Activated naive CD8-positive, alpha-beta T cell treated with anti-CD3 and anti-CD28 coated beads, Interleukin-2, amount 50 U/mL, for 16 hours (primary cell): ENCODE results near the gene RPLP2.

ENCODE experiments used
- DNase-seq: peaks from one replicate; pipeline ENCODE4 v3.0.0-alpha.2; 2020; ENCODE audit warnings: low read depth, low spot score

Gene RPLP2

DNA sequence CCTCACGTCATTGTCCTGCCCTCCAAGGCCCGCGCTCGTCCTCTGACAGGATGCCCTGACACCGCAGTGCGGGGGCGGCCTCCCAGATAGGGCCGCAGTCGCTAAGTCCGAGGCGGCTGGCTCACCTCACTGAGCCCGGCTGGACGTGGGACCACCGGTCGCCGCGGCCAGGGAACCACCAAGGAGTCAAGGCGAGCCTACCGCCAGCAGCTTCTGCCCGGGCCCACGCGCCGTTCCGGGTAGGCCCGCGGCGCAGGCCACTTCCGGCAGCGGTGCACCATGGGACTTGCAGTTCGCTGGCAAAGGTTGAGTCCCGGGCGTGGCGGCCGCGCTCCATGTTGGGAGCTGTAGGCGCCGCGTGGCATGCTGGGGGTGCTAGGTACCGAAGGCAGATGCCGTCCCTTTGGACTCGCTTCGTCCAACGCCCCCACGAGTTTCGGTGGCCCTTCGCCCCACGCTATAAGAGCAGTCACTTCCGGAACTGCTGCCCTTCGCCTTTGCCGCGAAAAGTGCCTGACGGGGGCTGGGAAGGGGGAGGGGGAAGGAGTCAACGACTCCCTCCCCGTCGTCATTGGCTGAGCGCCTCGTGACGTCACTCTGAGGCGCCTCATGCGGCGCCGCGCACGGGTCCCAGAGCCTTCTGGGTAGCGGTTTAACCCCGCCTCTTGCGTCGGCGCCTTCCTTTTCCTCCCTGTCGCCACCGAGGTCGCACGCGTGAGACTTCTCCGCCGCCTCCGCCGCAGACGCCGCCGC, at the start of gene RPLP2:
Gene RPLP2 (plus strand): TSS at position 681 of the 753 bp plus-strand sequence. CDS start 268 bp downstream, outside the sequence.
- peak; percentile 94 for DNase-seq

DNA sequence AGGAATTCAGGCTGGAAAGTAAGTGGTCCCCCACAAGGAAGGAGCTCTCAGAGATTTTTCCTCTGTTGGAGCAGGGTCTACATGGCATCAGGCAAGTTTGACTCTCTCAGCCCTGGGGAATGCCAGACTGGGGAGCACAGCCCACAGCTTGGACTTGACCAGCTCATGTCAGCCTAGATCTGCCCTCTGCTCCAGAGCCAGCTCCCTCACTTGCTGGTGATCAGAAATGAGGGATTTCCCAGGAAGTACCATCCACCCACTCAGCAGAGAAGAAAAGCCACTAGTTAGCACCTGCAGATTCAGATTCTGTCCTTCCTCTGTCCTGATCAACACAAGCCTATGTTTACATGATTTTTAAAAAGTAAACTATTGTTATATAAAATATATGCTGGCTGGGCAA, 49.5 kb upstream of the RPLP2 start:
- DNase-seq: no peak

DNA sequence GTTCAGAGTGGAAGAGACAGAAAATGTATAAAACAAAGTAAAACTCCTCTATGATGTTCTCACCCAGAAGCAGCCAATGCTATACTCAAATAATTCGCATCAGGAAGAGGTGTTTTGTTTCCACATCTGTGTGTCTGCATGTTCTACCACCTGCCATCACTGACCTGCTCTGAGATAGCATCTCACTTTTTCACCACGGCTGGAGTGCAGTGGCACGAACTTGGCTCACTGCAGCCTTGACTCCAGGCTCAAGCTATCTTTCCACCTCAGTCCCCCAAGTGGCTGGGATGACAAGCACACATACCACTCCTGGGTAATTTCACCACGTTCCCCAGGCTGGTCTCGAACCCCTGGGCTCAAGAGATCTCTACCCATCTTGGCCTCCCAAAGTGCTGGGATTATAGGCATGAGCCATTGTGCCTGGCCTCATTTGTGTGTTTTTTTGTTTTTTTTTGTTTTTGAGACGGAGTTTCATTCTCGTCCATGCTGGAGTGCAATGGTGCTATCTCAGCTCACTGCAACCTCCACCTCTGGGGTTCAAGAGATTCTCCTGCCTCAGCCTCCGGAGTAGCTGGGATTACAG, 48.1 kb upstream of the RPLP2 start:
- DNase-seq: no peak

DNA sequence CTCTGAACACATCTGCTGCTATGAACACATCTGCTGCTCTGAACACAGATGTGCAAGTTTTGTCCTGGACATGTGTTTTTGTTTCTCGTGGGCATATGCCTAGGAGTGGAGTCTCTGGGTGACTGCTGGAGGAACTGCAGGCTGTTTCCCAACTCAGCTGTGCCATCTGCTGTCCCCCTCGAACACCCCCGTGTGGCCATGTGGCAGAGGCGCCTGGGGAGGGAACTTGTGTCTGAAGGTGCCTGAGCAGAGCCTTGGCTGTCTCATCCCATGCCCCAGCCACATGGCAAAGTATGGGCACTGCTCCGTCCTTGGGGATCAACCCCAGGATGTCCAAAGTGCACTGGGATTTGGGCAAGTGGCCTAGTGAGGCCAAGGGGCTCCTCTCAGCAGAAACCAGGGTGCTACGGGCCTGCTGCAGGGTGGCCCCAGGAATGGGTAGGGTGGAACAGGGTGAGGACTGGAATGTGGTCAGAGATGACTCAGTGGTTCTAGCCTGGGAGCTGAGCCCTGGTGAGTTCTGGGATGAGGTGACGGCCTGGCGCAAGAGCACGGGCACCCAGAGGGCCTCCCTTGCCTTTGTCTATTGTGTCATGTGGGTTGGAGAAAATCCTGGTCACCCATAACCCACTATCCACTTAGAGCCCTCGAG, 47.2 kb upstream of the RPLP2 start:
- DNase-seq: no peak

DNA sequence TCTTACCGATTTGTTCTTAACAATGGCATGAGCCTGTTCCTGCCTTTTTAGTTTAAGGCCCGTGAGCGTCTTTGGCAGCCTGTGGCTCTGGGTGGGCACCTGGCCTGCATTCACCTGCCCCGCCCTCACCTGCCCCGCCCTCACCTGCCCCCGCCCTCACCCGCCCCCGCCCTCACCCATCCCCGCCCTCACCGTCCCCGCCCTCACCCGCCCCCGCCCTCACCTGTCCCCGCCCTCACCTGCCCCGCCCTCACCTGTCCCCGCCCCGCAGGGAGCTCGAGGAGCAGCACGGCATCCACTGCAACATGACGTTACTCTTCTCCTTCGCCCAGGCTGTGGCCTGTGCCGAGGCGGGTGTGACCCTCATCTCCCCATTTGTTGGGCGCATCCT, 46.7 kb upstream of the RPLP2 start:
- DNase-seq: no peak

DNA sequence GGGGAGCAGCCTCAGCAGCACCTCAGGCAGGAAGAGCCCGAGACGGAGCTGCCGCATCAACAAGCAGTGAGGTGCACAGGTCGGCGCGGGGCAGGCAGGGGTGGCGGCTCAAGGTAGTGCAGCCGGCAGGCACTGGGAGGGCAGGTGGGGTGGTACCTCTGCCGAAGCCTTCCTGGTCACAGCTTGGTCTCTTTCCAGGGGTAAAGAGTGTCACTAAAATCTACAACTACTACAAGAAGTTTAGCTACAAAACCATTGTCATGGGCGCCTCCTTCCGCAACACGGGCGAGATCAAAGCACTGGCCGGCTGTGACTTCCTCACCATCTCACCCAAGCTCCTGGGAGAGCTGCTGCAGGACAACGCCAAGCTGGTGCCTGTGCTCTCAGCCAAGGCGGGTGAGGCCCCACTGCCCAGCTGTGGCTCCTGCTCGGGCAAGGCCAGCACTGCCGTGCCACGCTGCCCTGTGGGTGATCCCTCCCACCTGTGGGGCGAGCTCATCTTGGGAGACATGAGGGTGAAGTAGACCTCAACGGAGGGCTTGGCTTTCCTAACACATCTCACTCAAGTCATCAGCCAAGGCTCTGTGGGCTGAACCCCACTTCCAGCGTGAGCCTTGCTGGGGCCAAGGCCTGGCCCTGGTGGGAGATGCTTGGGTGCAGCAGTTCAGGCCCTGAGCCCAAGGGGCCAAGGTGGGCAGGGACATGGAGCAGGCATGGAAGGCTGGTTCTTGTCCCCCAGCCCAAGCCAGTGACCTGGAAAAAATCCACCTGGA, 46.0 kb upstream of the RPLP2 start:
- DNase-seq: no peak

DNA sequence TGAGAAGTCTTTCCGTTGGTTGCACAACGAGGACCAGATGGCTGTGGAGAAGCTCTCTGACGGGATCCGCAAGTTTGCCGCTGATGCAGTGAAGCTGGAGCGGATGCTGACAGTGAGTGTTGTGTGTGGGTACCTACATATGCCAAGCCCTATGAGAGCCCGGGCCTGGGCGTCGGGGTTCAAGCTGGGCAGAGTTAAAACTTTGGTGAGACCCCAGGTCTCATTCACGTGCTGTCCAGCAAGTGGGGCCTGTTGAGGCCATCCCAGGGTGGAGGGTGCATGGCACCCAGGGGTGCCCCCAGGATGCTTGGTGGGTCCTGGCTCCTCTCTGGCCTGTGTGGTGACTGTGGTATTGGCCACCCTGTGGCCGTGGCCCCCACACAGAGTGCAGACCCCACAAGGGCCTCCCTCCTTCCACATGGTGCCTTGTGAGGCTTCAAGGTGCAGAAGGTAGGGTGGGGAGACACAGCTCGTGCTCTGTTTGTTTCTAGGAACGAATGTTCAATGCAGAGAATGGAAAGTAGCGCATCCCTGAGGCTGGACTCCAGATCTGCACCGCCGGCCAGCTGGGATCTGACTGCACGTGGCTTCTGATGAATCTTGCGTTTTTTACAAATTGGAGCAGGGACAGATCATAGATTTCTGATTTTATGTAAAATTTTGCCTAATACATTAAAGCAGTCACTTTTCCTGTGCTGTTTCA, 45.3 kb upstream of the RPLP2 start:
- DNase-seq: no peak

DNA sequence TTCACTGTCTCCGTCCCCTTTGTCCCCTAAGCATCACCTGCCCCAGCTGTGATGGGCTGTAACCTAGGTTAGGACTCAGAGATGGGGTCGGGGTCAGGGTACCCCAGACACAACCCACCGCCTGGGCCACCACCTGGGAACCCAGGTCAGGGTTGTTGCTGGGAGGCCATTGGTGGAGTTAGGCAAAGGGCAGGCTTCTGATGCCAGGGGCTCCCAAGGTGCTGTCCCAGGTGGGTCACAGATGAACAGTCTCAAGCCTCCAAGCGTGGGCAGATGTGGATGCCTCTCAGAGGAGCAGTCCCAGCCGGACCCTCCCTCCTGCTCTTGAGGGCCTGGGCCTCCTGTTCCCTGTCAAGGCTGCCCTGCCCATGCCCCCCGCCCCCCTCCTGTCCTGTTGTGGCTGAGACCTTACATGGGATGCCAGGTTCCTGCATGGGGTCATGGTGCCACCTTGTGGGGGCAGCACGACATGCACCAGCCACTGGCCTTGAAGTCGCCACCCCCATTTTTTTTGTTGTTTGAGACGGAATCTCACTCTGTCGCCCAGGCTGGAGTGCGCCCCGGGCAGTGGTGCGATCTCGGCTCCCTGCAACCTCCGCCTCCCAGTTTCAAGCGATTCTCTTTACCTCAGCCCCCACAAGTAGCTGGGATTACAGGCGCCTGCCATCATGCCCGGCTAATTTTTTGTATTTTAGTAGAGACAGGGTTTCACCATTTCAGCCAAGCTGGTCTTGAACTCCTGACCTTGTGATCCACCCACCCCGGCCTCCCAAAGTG, 44.6 kb upstream of the RPLP2 start:
- DNase-seq: no peak

DNA sequence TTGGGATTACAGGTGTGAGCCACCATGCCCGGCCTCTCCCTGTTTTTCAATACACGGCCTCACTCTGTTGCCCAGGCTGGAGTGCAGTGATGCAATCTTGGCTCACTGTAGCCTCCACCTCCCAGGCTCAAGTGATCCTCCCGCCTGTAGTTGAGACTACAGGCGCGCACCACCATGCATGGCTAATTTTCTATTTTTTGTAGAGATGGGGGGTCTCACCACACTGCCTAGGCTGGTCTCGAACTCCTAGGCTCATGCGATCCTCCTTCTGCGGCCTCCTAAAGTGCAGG, 44.0 kb upstream of the RPLP2 start:
- no peak for DNase-seq

DNA sequence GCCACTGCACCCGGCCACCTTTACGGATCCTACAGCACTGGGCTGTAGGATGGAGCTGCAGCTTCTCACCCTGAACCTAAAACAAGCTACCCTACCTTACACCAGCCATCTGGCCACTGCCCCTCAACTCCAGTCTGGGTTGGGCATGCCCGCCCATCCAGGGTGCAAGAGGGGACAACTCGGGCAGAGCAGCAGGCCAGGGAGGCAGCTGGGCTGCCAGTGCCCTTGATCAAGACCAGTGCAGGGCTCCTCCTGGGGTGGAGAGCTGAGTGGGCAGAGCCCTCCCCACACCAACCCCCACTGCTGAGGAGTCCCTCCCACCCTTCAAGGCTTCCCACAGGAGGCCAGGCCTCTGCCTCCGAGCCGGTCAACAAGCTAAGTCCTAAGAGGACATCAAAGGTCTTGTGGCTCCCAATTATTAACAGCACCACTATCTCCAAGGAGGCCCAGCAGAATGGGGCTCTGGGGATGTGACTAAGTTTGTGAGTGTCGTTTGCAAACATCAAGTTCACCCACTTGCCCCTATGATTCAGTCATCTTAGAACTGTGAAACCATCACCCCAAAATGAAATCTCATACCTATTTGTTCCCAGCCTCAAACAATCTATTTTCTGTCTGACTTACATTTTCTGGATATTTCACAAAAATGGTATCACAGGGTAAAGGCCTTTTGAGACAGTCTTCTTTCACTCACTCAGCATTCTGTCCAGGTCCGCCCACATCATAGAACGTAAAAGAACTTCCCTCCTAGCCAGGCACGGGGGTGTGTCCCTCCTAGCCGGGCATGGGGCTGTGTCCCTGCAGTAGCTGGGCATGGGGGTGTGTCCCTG, 43.4 kb upstream of the RPLP2 start:
- DNase-seq: no peak

DNA sequence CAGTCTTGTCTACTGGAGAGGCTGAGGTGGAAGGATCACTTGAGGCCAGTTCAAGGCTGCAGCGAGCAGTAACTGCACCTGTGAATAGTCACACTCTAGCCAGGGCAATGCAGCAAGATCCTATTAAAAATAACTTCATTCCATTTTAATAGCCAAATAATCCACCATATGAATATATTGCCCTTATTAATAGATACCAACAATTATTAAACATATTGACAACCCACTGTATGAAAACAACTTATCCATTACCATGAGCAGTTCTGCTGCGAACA, 42.9 kb upstream of the RPLP2 start:
- no peak for DNase-seq

DNA sequence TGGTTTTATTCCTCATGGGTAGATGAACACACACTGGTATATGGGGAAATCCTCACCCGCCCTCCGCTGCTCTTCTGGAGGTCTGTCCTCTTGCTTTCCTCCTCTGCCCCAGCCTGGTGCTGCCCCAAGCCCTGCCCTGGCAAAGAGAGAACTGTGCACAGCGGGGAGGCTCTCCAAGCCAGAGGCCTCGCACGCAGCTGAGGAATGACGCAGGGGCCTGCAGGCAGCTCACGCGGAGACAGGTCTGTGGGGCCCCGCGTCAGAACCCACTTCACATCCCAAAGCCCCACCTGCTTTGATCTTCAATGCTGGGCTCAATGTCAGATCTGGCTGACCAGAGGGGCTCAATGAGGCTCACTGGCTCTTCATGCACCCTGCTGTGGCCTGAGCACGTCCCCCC, 42.5 kb upstream of the RPLP2 start:
- no peak for DNase-seq

DNA sequence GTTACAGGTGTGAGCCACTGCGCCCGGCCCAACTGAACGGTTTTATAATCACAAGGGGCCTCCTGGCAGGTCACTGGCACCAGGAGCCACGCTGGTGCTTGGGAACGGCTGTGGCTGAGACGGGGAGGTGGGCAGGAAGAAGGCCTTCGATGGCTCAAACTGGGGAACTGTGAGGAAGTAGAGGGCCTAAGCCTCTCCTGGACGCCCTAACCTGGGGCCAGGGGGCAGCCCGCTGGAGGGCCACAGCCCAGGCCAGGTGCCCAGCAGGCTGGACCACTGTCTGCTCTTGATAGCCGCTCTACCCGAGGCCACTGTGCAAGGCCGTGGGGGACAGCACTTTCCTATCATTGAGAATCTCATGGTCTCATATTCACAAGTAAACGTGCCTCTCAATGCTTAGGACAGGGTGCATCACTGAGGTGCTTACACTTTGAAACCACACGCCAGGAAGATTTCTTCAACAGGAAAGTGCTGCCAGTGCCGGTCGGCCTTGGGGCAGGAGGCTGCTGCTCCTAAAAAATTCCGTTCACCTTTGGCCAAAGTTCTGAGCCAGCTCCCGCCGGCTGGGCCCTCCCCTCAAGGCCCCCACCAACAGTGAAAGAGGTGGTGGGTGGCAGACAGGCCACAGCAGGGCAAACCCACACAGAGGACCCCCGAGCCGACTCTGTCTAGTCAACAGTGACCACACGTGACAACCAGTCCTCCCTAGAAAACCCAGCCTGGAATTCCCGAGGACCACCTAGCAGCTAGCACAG, 39.7 kb upstream of the RPLP2 start:
- no peak for DNase-seq

DNA sequence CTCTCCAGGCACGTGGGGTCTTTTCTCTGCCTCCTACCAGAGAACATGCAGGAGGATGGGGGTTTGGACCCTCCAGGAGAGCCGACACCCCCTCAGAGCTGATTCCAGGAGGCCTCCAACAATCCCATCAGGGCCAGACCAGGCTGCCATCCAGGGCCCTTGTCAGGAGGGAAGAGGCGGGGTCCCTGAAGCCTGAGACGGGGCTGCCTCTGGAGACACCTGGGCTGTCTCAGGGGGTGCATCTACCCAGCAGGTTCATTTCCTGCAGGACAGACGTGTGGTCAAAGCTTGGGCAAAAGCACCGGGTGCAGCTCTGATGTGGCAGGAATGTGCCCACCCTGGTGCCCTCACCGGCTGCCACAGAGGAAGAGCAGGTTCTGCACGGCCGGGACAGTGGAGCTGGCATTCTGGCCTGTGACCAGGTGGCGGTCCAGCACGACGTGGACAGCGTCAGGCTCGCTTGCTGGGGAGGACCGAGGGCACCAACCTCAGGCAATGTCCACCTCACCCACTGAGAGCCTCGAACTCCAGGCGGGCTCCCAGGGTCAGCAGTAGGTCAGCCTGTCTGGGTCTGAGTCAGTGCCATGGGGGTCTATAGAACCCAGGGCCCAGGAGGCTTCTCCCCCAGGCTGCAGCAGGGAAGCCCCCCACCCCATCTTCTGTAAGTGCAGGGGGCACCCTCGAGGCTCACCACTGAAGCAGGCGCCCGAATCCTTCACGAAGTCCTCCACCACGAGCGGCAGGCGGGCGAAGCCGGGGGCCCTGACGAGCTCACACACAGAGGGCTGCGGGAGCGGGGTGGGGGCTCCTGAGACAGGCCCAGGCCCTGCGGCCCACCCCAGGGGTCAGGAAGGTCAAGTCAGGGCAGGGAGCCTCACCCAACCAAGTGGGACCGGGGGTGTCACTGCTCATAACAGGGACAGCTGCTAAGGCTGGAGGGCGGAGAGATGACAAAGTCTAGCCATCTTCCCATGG, 38.8 kb upstream of the RPLP2 start:
- DNase-seq: no peak

DNA sequence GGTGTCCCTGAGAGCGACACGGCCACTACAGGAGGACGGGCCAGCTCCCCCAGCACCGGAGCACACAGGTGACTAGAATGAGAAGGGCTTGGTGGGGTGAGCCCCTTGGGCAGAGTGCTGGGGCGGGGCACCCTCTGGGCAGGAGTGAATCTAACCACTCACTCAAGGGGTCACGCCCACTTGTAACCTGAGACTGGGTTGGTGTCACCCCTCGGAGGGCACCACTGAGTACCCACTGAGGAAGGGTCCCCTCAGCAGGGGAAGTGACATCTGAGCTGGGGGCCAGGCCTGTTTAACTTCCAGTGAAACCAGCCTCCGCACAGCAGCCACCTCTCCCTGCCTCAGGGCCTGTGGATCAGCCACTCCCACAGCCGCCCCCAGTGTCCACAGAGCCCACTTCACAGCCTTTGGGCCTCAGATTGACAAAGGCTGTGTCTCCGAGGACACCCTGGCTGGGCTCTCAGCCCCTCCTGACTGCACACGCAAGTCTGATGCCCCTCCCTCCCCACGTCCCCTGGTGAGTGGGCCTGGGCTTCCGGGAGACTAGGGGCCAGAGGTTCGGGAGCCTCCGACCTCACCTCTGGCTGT, 38.1 kb upstream of the RPLP2 start:
- no peak for DNase-seq

DNA sequence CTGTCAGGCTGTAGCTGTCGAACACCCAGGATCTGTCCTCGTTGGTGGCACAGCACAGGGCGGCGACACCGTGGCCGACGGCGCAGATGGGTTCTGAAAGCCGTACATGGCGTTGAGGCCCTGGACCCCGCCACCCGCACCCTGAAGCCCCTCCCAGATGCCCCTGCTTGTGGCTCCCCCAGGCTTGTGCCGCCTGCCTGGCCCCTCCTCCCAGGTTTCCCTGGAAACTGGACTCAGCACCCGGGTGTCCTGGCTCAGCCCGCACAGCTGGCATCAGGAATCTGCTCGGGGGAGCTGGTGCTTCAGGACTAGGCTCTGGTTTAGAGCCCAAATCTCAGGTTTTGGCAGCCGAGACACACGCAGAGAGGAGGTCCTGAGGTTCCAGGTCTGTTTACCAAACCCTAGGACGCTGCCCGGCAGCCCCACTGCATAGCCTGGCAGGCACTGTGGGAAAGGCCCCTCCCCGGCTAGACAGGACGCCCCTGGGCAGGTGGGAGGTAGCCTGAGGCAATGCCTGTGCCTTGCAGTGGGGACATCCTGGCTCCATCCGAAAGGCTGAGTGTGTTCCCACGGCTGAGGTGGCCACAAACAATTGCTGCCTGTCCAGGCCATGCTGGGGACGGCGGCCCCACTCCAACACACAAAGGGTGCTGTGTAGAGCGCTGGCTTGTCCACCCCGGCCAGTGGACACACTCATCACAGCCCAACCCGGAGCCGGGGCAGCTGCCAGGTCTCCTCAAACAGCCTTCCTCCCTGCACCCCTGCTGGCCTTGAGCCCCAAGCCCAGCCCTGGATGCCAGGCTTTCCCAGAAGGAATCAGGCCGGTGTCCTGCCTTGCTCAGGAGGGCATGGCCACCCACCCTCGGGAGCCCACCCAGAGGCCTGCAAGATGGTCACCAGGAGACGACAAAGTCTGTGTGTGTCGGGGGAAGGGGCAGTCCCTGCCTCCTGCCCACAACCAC, 37.1 kb upstream of the RPLP2 start:
- no peak for DNase-seq

DNA sequence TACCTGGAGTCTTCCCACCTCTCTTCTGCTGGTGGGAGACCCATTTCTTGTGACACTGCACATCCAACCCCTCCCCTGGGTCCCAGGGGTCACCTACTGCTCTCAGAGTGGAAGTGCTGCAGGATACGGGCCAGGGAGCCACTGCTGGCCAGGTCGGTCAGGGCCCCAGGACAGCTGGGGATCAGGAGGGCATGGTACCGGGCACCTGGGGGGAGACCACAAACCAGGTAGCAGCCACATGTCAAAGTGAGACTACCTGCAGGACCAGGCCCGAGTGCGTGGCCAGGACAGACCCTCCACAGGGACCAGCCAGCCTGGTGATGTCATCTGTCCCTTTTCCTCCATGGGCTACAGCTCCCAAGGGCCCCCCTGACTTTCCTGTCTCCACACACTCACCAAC, 36.3 kb upstream of the RPLP2 start:
- no peak for DNase-seq
